ENCODE results near the gene SUGP1.

DNA sequence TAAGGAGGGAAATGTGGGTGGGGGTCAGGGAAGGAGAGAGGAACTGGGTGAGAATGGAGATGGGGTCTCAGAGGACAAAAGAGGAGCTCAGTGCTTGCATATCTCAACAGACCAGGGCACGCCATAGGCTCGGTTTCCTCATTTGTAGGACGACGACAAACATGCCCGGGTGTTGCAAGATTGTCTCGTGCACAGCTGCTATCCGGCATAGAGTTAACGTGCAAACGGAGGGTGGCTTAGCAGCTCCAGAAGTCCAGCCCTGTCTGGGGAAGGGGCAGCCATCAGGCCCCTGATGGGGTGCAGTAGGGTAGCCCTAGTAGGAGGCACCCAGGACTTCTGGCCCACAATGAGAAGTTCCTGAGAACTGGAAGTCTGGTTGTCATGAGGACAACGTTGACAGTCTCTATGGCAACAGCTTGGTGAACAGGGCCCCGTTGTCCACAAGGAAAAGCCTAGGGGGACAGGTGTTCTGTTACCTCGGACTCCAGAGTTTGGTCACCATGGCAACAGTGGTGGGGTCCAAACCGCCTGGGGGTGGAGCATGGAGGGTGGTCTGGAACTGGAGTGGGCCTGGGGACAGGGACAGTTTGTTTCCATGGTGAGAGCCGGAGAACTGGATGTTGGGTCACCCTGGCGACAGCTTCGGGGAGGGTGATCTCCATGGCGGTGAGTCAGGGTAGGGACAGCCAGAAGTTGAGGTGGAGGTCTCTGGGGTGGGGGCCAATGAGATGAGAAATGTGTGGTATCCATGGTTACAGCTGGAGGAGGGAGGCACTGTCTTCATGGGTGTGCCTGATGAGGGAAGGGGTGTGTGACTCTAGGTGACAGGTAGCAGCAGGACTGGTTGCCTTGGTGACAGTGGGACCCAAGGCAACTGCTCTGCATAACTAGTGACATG, 64.0 kb downstream of the SUGP1 start:
- TF ChIP-seq, protein P1, sequence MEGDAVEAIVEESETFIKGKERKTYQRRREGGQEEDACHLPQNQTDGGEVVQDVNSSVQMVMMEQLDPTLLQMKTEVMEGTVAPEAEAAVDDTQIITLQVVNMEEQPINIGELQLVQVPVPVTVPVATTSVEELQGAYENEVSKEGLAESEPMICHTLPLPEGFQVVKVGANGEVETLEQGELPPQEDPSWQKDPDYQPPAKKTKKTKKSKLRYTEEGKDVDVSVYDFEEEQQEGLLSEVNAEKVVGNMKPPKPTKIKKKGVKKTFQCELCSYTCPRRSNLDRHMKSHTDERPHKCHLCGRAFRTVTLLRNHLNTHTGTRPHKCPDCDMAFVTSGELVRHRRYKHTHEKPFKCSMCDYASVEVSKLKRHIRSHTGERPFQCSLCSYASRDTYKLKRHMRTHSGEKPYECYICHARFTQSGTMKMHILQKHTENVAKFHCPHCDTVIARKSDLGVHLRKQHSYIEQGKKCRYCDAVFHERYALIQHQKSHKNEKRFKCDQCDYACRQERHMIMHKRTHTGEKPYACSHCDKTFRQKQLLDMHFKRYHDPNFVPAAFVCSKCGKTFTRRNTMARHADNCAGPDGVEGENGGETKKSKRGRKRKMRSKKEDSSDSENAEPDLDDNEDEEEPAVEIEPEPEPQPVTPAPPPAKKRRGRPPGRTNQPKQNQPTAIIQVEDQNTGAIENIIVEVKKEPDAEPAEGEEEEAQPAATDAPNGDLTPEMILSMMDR (IDR thresholded peaks at IDR 0.05; ENCODE audit: low read length), result no peak
- TF ChIP-seq EZH2 (IDR thresholded peaks at IDR 0.05; ENCODE audit: borderline replicate concordance, low read length), result no peak

Measured in OCI-LY1 (cell line).